PFSK-1 (cell line): Measurements from ENCODE around the gene BNC1.

Source experiments
- POLR2AphosphoS5 ChIP-seq: IDR thresholded peaks from 2 replicates; pipeline ENCODE4 v1.6.1; 2012; ENCODE audit warnings: low read depth, mild to moderate bottlenecking, control low read depth, low read length, moderate library complexity
- SIN3A ChIP-seq: IDR thresholded peaks from 2 replicates; pipeline ENCODE4 v1.6.1; 2012; ENCODE audit warnings: mild to moderate bottlenecking, low read length, moderate library complexity, borderline replicate concordance; ENCODE audit not compliant: insufficient read depth
- TAF1 ChIP-seq: IDR thresholded peaks from 2 replicates; pipeline ENCODE4 v1.6.1; 2012; ENCODE audit warnings: low read length, control low read depth, borderline replicate concordance; ENCODE audit not compliant: insufficient read depth
- TF ChIP-seq, protein P1 (sequence below), 2 experiments: IDR thresholded peaks; 2 replicates each; pipeline versions ENCODE4 v1.6.1 to v1.8.0; 2011 to 2012; ENCODE audit warnings: low read depth in 2 of 2, low read length in 2 of 2, control low read depth in 1 of 2, inconsistent platforms in 1 of 2, mild to moderate bottlenecking in 1 of 2, moderate library complexity in 1 of 2; ENCODE audit not compliant: insufficient read depth in 1 of 2

GRCh38 chr15:83306561-83306960 lies 22.1 kb upstream of the BNC1 start:
- no peak for TF ChIP-seq TAF1
- no peak for TF ChIP-seq POLR2AphosphoS5
- TF ChIP-seq, protein P1, sequence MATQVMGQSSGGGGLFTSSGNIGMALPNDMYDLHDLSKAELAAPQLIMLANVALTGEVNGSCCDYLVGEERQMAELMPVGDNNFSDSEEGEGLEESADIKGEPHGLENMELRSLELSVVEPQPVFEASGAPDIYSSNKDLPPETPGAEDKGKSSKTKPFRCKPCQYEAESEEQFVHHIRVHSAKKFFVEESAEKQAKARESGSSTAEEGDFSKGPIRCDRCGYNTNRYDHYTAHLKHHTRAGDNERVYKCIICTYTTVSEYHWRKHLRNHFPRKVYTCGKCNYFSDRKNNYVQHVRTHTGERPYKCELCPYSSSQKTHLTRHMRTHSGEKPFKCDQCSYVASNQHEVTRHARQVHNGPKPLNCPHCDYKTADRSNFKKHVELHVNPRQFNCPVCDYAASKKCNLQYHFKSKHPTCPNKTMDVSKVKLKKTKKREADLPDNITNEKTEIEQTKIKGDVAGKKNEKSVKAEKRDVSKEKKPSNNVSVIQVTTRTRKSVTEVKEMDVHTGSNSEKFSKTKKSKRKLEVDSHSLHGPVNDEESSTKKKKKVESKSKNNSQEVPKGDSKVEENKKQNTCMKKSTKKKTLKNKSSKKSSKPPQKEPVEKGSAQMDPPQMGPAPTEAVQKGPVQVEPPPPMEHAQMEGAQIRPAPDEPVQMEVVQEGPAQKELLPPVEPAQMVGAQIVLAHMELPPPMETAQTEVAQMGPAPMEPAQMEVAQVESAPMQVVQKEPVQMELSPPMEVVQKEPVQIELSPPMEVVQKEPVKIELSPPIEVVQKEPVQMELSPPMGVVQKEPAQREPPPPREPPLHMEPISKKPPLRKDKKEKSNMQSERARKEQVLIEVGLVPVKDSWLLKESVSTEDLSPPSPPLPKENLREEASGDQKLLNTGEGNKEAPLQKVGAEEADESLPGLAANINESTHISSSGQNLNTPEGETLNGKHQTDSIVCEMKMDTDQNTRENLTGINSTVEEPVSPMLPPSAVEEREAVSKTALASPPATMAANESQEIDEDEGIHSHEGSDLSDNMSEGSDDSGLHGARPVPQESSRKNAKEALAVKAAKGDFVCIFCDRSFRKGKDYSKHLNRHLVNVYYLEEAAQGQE (IDR thresholded peaks at IDR 0.05; ENCODE audit: insufficient read depth in 1 of 2, low read depth in 2 of 2, low read length in 2 of 2): no peak
- no peak for TF ChIP-seq SIN3A
